GM23338 (cell line): Measurements from ENCODE around the gene WAPL. TPM values are rescaled to one million over a fixed set of nuclear protein-coding genes. Genes with fewer than 3 reads are reported as not detected.
A peak's percentile ranks its signal among the peaks of the same experiment; 100 is the strongest.

Source experiments
- ATAC-seq: fragments of 200-7000 bp; cut with Tn5 transposase; 3 replicates; pipeline ENCODE4 v1.9.1; 2020
- DNase-seq: peaks from one replicate; pipeline ENCODE4 v3.0.0-alpha.2; 2015; ENCODE audit warnings: low spot score
- H2AFZ ChIP-seq: fragments of 200-600 bp; sonication (generic); 2 replicates; pipeline ENCODE4 v1.8.0; 2016; ENCODE audit warnings: antibody characterized with exemption, mild to moderate bottlenecking, moderate library complexity
- H3F3A ChIP-seq: fragments of 200-600 bp; sonication (generic); replicated peaks from 2 replicates; pipeline ENCODE4 v1.8.0; 2017; ENCODE audit warnings: antibody characterized with exemption, mixed run types, low read depth
- H3K27ac ChIP-seq: fragments of 200-600 bp; sonication (generic); 2 replicates; pipeline ENCODE4 v1.6.1; 2016; ENCODE audit warnings: low read depth
- H3K27me3 ChIP-seq: fragments of 200-600 bp; sonication (generic); 2 replicates; pipeline ENCODE4 v1.8.0; 2016; ENCODE audit warnings: mild to moderate bottlenecking, mixed run types, moderate library complexity; ENCODE audit not compliant: insufficient read depth
- H3K36me3 ChIP-seq: fragments of 200-600 bp; sonication (generic); 2 replicates; pipeline ENCODE4 v1.8.0; 2016; ENCODE audit warnings: mild to moderate bottlenecking; ENCODE audit not compliant: insufficient read depth
- H3K4me1 ChIP-seq: fragments of 200-600 bp; sonication (generic); 2 replicates; pipeline ENCODE4 v1.8.0; 2016; ENCODE audit warnings: mild to moderate bottlenecking, moderate library complexity; ENCODE audit not compliant: insufficient read depth
- H3K4me2 ChIP-seq: fragments of 200-600 bp; sonication (generic); 2 replicates; pipeline ENCODE4 v1.7.1; 2017; ENCODE audit warnings: mixed run types
- H3K4me3 ChIP-seq: fragments of 200-600 bp; sonication (generic); 2 replicates; pipeline ENCODE4 v1.6.1; 2016; ENCODE audit warnings: mixed run types
- H3K79me2 ChIP-seq: fragments of 200-600 bp; sonication (generic); replicated peaks from 2 replicates; pipeline ENCODE4 v1.8.0; 2017; ENCODE audit warnings: mild to moderate bottlenecking; ENCODE audit not compliant: insufficient read depth
- H3K9me2 ChIP-seq: fragments of 200-600 bp; sonication (generic); 2 replicates; pipeline ENCODE4 v1.8.0; 2017; ENCODE audit not compliant: insufficient read depth
- H4K20me1 ChIP-seq: fragments of 200-600 bp; sonication (generic); replicated peaks from 2 replicates; pipeline ENCODE4 v1.8.0; 2017; ENCODE audit warnings: mild to moderate bottlenecking; ENCODE audit not compliant: insufficient read depth
- H3K27ac Mint-ChIP-seq: 2 replicates; pipeline ENCODE4 v1.8.0; 2020; ENCODE audit warnings: inconsistent platforms, mild to moderate bottlenecking, moderate library complexity, mixed read lengths
- H3K27me3 Mint-ChIP-seq: 3 replicates; pipeline ENCODE4 v1.8.0; 2022; ENCODE audit warnings: low read depth, mild to moderate bottlenecking, moderate library complexity, mixed read lengths, inconsistent platforms; ENCODE audit not compliant: insufficient read depth, poor library complexity
- H3K36me3 Mint-ChIP-seq: 3 replicates; pipeline ENCODE4 v1.8.0; 2021; ENCODE audit warnings: low read depth, mild to moderate bottlenecking, inconsistent platforms, moderate library complexity, mixed read lengths
- H3K4me1 Mint-ChIP-seq: 3 replicates; pipeline ENCODE4 v1.8.0; 2020; ENCODE audit warnings: mild to moderate bottlenecking, inconsistent platforms, mixed read lengths
- H3K4me3 Mint-ChIP-seq: 3 replicates; pipeline ENCODE4 v1.8.0; 2021; ENCODE audit warnings: moderate library complexity, mild to moderate bottlenecking, inconsistent platforms, mixed read lengths
- H3K9me3 Mint-ChIP-seq: 3 replicates; pipeline ENCODE4 v1.8.0; 2020; ENCODE audit warnings: moderate library complexity, mild to moderate bottlenecking, inconsistent platforms, mixed read lengths
- CREB1 ChIP-seq: fragments of 250-450 bp; sonication (Bioruptor Pico); IDR thresholded peaks from 2 replicates; pipeline ENCODE4 v1.5.0; 2020; ENCODE audit warnings: low read depth, mild to moderate bottlenecking, moderate library complexity
- CTCF ChIP-seq, 2 experiments: fragments of 200-600 bp in 1 of 2; sonication (generic) in 1 of 2; conservative IDR thresholded peaks; 2 replicates each; pipeline versions ENCODE4 v1.5.1 to v1.6.1; 2016 to 2017; ENCODE audit warnings: antibody characterized with exemption in 2 of 2, low read depth in 2 of 2, mild to moderate bottlenecking in 2 of 2, moderate library complexity in 1 of 2
- ETS1 ChIP-seq: IDR thresholded peaks from 2 replicates; pipeline ENCODE4 v1.6.1; 2016; ENCODE audit warnings: antibody characterized with exemption
- EZH2phosphoT487 ChIP-seq: fragments of 200-600 bp; sonication (generic); IDR thresholded peaks from one replicate; pipeline ENCODE4 v1.8.1; 2018; ENCODE audit warnings: antibody characterized with exemption; ENCODE audit not compliant: unreplicated experiment
- NANOG ChIP-seq: IDR thresholded peaks from 2 replicates; pipeline ENCODE4 v1.6.1; 2016; ENCODE audit warnings: antibody characterized with exemption, borderline replicate concordance
- POLR2AphosphoS5 ChIP-seq: IDR thresholded peaks from 2 replicates; pipeline ENCODE4 v1.6.1; 2016; ENCODE audit warnings: antibody characterized with exemption, low read depth
- REST ChIP-seq: IDR thresholded peaks from one replicate; pipeline ENCODE4 v1.6.1; 2018; ENCODE audit warnings: antibody characterized with exemption; ENCODE audit not compliant: unreplicated experiment
- STAT1 ChIP-seq: IDR thresholded peaks from one replicate; pipeline ENCODE4 v1.6.1; 2016; ENCODE audit warnings: antibody characterized with exemption; ENCODE audit not compliant: unreplicated experiment
- polyA plus RNA-seq: library from polyadenylated mRNA; unstranded; fragments of >200 nt; fragmentation: Nextera tagmentation; extraction: Ambion mirVana; gene quantifications from 2 replicates; pipeline ENCODE4 v1.2.1, GENCODE V29; 2016
- total RNA-seq: library from RNA; depleted of rRNA; stranded (reverse); fragments of >200 nt; shearing (Covaris generic); gene quantifications from 2 replicates; pipeline ENCODE4 v1.2.3, GENCODE V29; 2014

The WAPL gene
- total and polyA plus RNA-seq, 2 experiments from 2014 or later = 25.2 to 60.8 TPM

GRCh38 chr10:86535132-86535882 lies 13.7 kb upstream of the WAPL start:
- DNase-seq (peak; percentile 86), ATAC-seq (peak; percentile 88)
- peak overlapping the region; percentile 66; the same call in 1 of the 2 replicates for H3K27ac ChIP-seq
- peaks cover 30% of the 10 kb centered on the region for H3K27me3 Mint-ChIP-seq
- H3K79me2 ChIP-seq = no peaks in the 10 kb centered on the region
- H3K4me3 Mint-ChIP-seq = peak overlapping the region; percentile 82
- no peaks in the 10 kb centered on the region for H3K9me2 ChIP-seq
- H3K4me3 ChIP-seq = peak overlapping the region; percentile 83
- no peaks in the 10 kb centered on the region for H3K36me3 ChIP-seq
- H3F3A ChIP-seq = 0 out of 2 replicates have a peak, but pooled peaks cover 4% of the 10 kb centered on the region
- H3K36me3 Mint-ChIP-seq = no peaks in the 10 kb centered on the region; the same call in 2 of the 3 replicates
- H4K20me1 ChIP-seq = no peaks in the 10 kb centered on the region
- peak overlapping the region; percentile 92 for H3K4me2 ChIP-seq
- peaks cover 22% of the 10 kb centered on the region for H3K4me1 Mint-ChIP-seq
- peaks cover 40% of the 10 kb centered on the region for H3K27me3 ChIP-seq
- TF ChIP-seq REST = no peak
- TF ChIP-seq NANOG = no peak
- no peak for TF ChIP-seq ETS1
- peak; percentile 67 for TF ChIP-seq POLR2AphosphoS5
- TF ChIP-seq EZH2phosphoT487 = no peak
- no peak for TF ChIP-seq CREB1 (CRISPR knock-in tag)
- no peak overlapping the region for H3K27ac Mint-ChIP-seq
- H3K4me1 ChIP-seq = peaks cover 20% of the 10 kb centered on the region
- no peaks in the 10 kb centered on the region for H3K9me3 Mint-ChIP-seq
- peak overlapping the region; percentile 100 for H2AFZ ChIP-seq

- 0 out of 2 replicates have a peak, but pooled peaks cover 4% of the 10 kb centered on the region for H3F3A ChIP-seq
- H3K9me3 Mint-ChIP-seq = no peaks in the 10 kb centered on the region
- no peak for DNase-seq
- H3K27me3 Mint-ChIP-seq = peaks cover 25% of the 10 kb centered on the region
- H3K4me1 Mint-ChIP-seq = peaks cover 22% of the 10 kb centered on the region
- no peak overlapping the region for H2AFZ ChIP-seq
- no peak for ATAC-seq
- no peak overlapping the region for H3K4me2 ChIP-seq
- no peak overlapping the region for H3K4me3 Mint-ChIP-seq
- no peaks in the 10 kb centered on the region for H4K20me1 ChIP-seq
- H3K27me3 ChIP-seq = peaks cover 40% of the 10 kb centered on the region
- H3K9me2 ChIP-seq = no peaks in the 10 kb centered on the region
- no peaks in the 10 kb centered on the region for H3K79me2 ChIP-seq
- H3K27ac ChIP-seq = no peak overlapping the region
- no peaks in the 10 kb centered on the region; the same call in 2 of the 3 replicates for H3K36me3 Mint-ChIP-seq
- H3K27ac Mint-ChIP-seq = no peak overlapping the region
- H3K4me1 ChIP-seq = peaks cover 20% of the 10 kb centered on the region
- no peak overlapping the region for H3K4me3 ChIP-seq
- H3K36me3 ChIP-seq = no peaks in the 10 kb centered on the region
- no peak for TF ChIP-seq CREB1 (CRISPR knock-in tag)
- TF ChIP-seq CTCF (conservative IDR thresholded peaks at IDR 0.05; ENCODE audit: low read depth in 2 of 2) = no peak
- no peak for TF ChIP-seq STAT1
- no peak for TF ChIP-seq EZH2phosphoT487
Observed at GRCh38 chr10:86533328-86533727, 11.7 kb upstream of the WAPL start.
